ENCODE measurements around the gene GRIN1. TPM values are rescaled to one million over a fixed set of nuclear protein-coding genes. Genes with fewer than 3 reads are reported as not detected.
A peak's percentile ranks its signal among the peaks of the same experiment; 100 is the strongest.

Gene GRIN1
- total RNA-seq, 2 experiments from 2014 or later, result 0.06 to 0.15 TPM

- no peak for TF ChIP-seq EZH2phosphoT487 (IDR thresholded peaks at IDR 0.05; ENCODE audit: borderline replicate concordance, low read depth, low read length)
- TF ChIP-seq, protein P1, sequence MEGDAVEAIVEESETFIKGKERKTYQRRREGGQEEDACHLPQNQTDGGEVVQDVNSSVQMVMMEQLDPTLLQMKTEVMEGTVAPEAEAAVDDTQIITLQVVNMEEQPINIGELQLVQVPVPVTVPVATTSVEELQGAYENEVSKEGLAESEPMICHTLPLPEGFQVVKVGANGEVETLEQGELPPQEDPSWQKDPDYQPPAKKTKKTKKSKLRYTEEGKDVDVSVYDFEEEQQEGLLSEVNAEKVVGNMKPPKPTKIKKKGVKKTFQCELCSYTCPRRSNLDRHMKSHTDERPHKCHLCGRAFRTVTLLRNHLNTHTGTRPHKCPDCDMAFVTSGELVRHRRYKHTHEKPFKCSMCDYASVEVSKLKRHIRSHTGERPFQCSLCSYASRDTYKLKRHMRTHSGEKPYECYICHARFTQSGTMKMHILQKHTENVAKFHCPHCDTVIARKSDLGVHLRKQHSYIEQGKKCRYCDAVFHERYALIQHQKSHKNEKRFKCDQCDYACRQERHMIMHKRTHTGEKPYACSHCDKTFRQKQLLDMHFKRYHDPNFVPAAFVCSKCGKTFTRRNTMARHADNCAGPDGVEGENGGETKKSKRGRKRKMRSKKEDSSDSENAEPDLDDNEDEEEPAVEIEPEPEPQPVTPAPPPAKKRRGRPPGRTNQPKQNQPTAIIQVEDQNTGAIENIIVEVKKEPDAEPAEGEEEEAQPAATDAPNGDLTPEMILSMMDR (conservative IDR thresholded peaks at IDR 0.05; ENCODE audit: low read length), result no peak
- TSS peak; percentile 54 for BruUV-seq (replicated peaks)
- Histone ChIP-seq H3K4me3 (ENCODE audit: low read depth, low read length, poor library complexity, severe bottlenecking) (peak overlapping the region; percentile 95), H3K4me1 (ENCODE audit: insufficient read depth, low read length, poor library complexity, severe bottlenecking) (peaks cover 30% of the 10 kb centered on the region), H3K4me2 (ENCODE audit: low read length) (peak overlapping the region; percentile 71), H3K79me2 (ENCODE audit: insufficient read depth, low read depth, low read length) (no peaks in the 10 kb centered on the region), H3K36me3 (ENCODE audit: insufficient read depth, low read length) (peaks cover 34% of the 10 kb centered on the region), H3K27ac (ENCODE audit: low read depth, low read length, poor library complexity, severe bottlenecking) (peak overlapping the region; percentile 42), H4K20me1 (ENCODE audit: insufficient read depth, low read length) (no peaks in the 10 kb centered on the region), H2AFZ (ENCODE audit: low read length) (peak overlapping the region; percentile 59; the same call in 1 of the 2 replicates), H3K9me2 (ENCODE audit: insufficient read depth, low read length) (no peaks in the 10 kb centered on the region), H3K9me3 (ENCODE audit: low read length) (no peaks in the 10 kb centered on the region)
- DNase-seq (ENCODE audit: low spot score), result no peak
- ChIA-PET POLR2A (no interaction called here), CTCF (ENCODE audit: unreplicated experiment) (no interaction called here)
- intact Hi-C loops (cut with micrococcal nuclease; ENCODE audit: unreplicated experiment), result loop anchor here (2.0 kb wide), 1 partner anchor 45 kb away; no protein-coding TSS in a partner anchor
These were observed 24.7 kb upstream of the GRIN1 start for GRCh38 chr9:137114220-137114612.

- Histone ChIP-seq H3K4me2 (ENCODE audit: low read length) (peak within 1 kb of the TSS; percentile 71), H3K4me3 (ENCODE audit: low read depth, low read length, poor library complexity, severe bottlenecking) (peak within 1 kb of the TSS; percentile 95), H4K20me1 (ENCODE audit: insufficient read depth, low read length) (no peaks in the 10 kb centered on the region), H3K79me2 (ENCODE audit: insufficient read depth, low read depth, low read length) (no peaks in the 10 kb centered on the region), H3K9me3 (ENCODE audit: low read length) (no peaks in the 10 kb centered on the region), H3K9me2 (ENCODE audit: insufficient read depth, low read length) (no peaks in the 10 kb centered on the region), H3K36me3 (ENCODE audit: insufficient read depth, low read length) (peaks cover 28% of the 10 kb centered on the region), H3K27ac (ENCODE audit: low read depth, low read length, poor library complexity, severe bottlenecking) (peak within 1 kb of the TSS; percentile 42), H2AFZ (ENCODE audit: low read length) (peak within 1 kb of the TSS; percentile 59; the same call in 1 of the 2 replicates), H3K4me1 (ENCODE audit: insufficient read depth, low read length, poor library complexity, severe bottlenecking) (peaks cover 34% of the 10 kb centered on the region)
- peak; percentile 82 for DNase-seq (ENCODE audit: low spot score)
- ChIA-PET CTCF (ENCODE audit: unreplicated experiment) (interaction anchor here (0.5 kb wide), 1 partner anchor 103 kb away, joined by 3 read pairs; no protein-coding TSS in a partner anchor), POLR2A (interaction anchor here (0.8 to 1.2 kb wide), 2 partner anchors 44 to 75 kb away, joined by 3 to 4 read pairs; partner anchors contain the start of gene SAPCD2)
- TF ChIP-seq, protein P1 (conservative IDR thresholded peaks at IDR 0.05; ENCODE audit: low read length), result no peak
- no peak for TF ChIP-seq EZH2phosphoT487 (IDR thresholded peaks at IDR 0.05; ENCODE audit: borderline replicate concordance, low read depth, low read length)
- BruUV-seq (replicated peaks), result no TSS peak
- intact Hi-C loops (cut with micrococcal nuclease; ENCODE audit: unreplicated experiment), result loop anchor here (2.0 to 5.0 kb wide), 3 partner anchors 37 to 72 kb away; partner anchors contain the start of genes ANAPC2 and SSNA1
These were observed 24.2 kb upstream of the GRIN1 start, which contains the start of gene DPP7 for GRCh38 chr9:137114613-137115393. TSS of gene DPP7 (minus strand) at chr9:137114733. CDS start at chr9:137114713, 20 bp downstream.
